Upper lobe of right lung (tissue), 1 donor: ENCODE results near the gene CD52. TPM values are rescaled to one million over a fixed set of nuclear protein-coding genes. Genes with fewer than 3 reads are reported as not detected.
"Not testable (repeated sequence)": the region's sequence is repeated elsewhere in the genome, so short reads cannot be mapped to it uniquely, and the experiment has no call there.

ENCODE experiments used
- ATAC-seq: fragments of 200-7000 bp; cut with Tn5 transposase; one replicate; pipeline ENCODE4 v1.9.1; 2020; ENCODE audit warnings: mild to moderate bottlenecking, moderate library complexity
- DNase-seq: peaks from one replicate; pipeline ENCODE4 v3.0.0-alpha.2; 2020
- H3K27ac ChIP-seq: fragments of 200-600 bp; one replicate; pipeline ENCODE4 v1.8.0; 2022
- H3K27me3 ChIP-seq: fragments of 200-600 bp; one replicate; pipeline ENCODE4 v1.8.0; 2022; ENCODE audit warnings: mild to moderate bottlenecking
- H3K36me3 ChIP-seq: fragments of 200-600 bp; one replicate; pipeline ENCODE4 v1.8.0; 2022
- H3K4me1 ChIP-seq: fragments of 200-600 bp; one replicate; pipeline ENCODE4 v1.8.0; 2022
- H3K4me3 ChIP-seq: fragments of 200-600 bp; one replicate; pipeline ENCODE4 v1.8.0; 2022; ENCODE audit warnings: mild to moderate bottlenecking
- H3K9me3 ChIP-seq: fragments of 200-600 bp; one replicate; pipeline ENCODE4 v1.8.0; 2022
- CTCF ChIP-seq: fragments of 200-600 bp; IDR thresholded peaks from one replicate; pipeline ENCODE4 v1.8.0; 2022; ENCODE audit warnings: antibody characterized with exemption
- intact Hi-C: fragments of 100-400 bp; cut with DNase I; formaldehyde crosslinking; loops from one replicate; pipeline ENCODE4 v1.11.0; 2022
- total RNA-seq: library from RNA; stranded (reverse); fragmentation: NEBNext Ultra II Directional; extraction: Animal tissue kit (Norgen Biotek cat#: 25700); gene quantifications from one replicate; pipeline ENCODE4 v1.2.1, GENCODE V29; 2021
- donor health status: DM: no; HTN: yes; CAD: no; lungs with severe emphysema.

CD52 gene
- total RNA-seq, 1 donor from 2014 or later = 348 TPM

- Histone ChIP-seq H3K27ac (peak overlapping the region; percentile 82), H3K4me3 (peak overlapping the region; percentile 78)
- ATAC-seq = peak; percentile 7
Measured at GRCh38 chr1:26305667-26306289, 12.0 kb upstream of the CD52 start.

GRCh38 chr1:26306290-26307229 lies 11.2 kb upstream of the CD52 start, which contains the start of gene UBXN11:
UBXN11 (minus strand) TSS chr1:26306636; CDS start chr1:26302883, 3,753 bp downstream.
- Histone ChIP-seq H3K36me3 (no peaks in the 10 kb centered on the region), H3K4me1 (peaks cover 19% of the 10 kb centered on the region), H3K27me3 (no peaks in the 10 kb centered on the region), H3K9me3 (no peaks in the 10 kb centered on the region), H3K4me3 (peak within 1 kb of the TSS; percentile 78), H3K27ac (peak within 1 kb of the TSS; percentile 82)
- ATAC-seq (peak; percentile 97), DNase-seq (peak; percentile 94)
- intact Hi-C loops = no loop called here
- TF ChIP-seq CTCF = no peak

More at GRCh38 chr1:26305667-26306289, 12.0 kb upstream of the CD52 start:
- no peak for DNase-seq
- peaks cover 19% of the 10 kb centered on the region for H3K4me1 ChIP-seq
- no peaks in the 10 kb centered on the region for H3K27me3 ChIP-seq
- TF ChIP-seq CTCF = no peak
- intact Hi-C loops = no loop called here
- H3K36me3 ChIP-seq = no peaks in the 10 kb centered on the region
- H3K9me3 ChIP-seq = no peaks in the 10 kb centered on the region

GRCh38 chr1:26307363-26307781 lies 10.4 kb upstream of the CD52 start:
- peaks cover 19% of the 10 kb centered on the region for H3K4me1 ChIP-seq
- peak overlapping the region; percentile 42 for H3K27ac ChIP-seq
- no peaks in the 10 kb centered on the region for H3K9me3 ChIP-seq
- H3K27me3 ChIP-seq = no peaks in the 10 kb centered on the region
- intact Hi-C loops = no loop called here
- no peak for DNase-seq
- peak overlapping the region; percentile 78 for H3K4me3 ChIP-seq
- no peaks in the 10 kb centered on the region for H3K36me3 ChIP-seq
- no peak for ATAC-seq
- TF ChIP-seq CTCF = no peak

GRCh38 chr1:26307966-26308899 lies 9.5 kb upstream of the CD52 start:
- H3K27me3 ChIP-seq, DNase-seq, intact Hi-C loops, H3K36me3 ChIP-seq, H3K9me3 ChIP-seq, ATAC-seq, H3K4me3 ChIP-seq: not testable (repeated sequence)
- peak overlapping the region; percentile 45 for H3K27ac ChIP-seq
- peaks cover 19% of the 10 kb centered on the region for H3K4me1 ChIP-seq

- ATAC-seq = peak; percentile 40
- Histone ChIP-seq H3K4me3 (no peak overlapping the region), H3K27me3 (no peaks in the 10 kb centered on the region), H3K4me1 (peaks cover 8% of the 10 kb centered on the region), H3K9me3 (no peaks in the 10 kb centered on the region), H3K36me3 (no peaks in the 10 kb centered on the region), H3K27ac (no peak overlapping the region)
- no peak for TF ChIP-seq CTCF
- intact Hi-C loops = no loop called here
- DNase-seq = no peak
Measured at GRCh38 chr1:26314501-26314900, 3.3 kb upstream of the CD52 start.
